Osteoblast (primary cell): ENCODE data around the gene PRM1. TPM values are rescaled to one million over a fixed set of nuclear protein-coding genes. Genes with fewer than 3 reads are reported as not detected.
A peak's percentile ranks its signal among the peaks of the same experiment; 100 is the strongest.

ENCODE experiments used
- DNase-seq: peaks from one replicate; pipeline ENCODE4 v3.0.0; 2011; ENCODE audit warnings: low spot score, mixed read lengths; ENCODE audit not compliant: insufficient read length; ENCODE audit errors: missing footprints
- H2AFZ ChIP-seq: 2 replicates; pipeline ENCODE4 v1.6.0; 2011; ENCODE audit warnings: mild to moderate bottlenecking, low read length
- H3K27ac ChIP-seq: 2 replicates; pipeline ENCODE4 v1.5.1; 2011; ENCODE audit warnings: mild to moderate bottlenecking, low read depth, low read length, moderate library complexity
- H3K27me3 ChIP-seq: 2 replicates; pipeline ENCODE4 v1.6.0; 2012; ENCODE audit warnings: mild to moderate bottlenecking, control low read depth, inconsistent platforms, low read length, moderate library complexity; ENCODE audit not compliant: insufficient read depth
- H3K36me3 ChIP-seq: 2 replicates; pipeline ENCODE4 v1.5.1; 2011; ENCODE audit warnings: mild to moderate bottlenecking, low read length, control low read depth, moderate library complexity; ENCODE audit not compliant: insufficient read depth
- H3K4me1 ChIP-seq: 2 replicates; pipeline ENCODE4 v1.5.1; 2011; ENCODE audit warnings: mild to moderate bottlenecking, low read length, control low read depth, moderate library complexity; ENCODE audit not compliant: insufficient read depth
- H3K4me2 ChIP-seq: 2 replicates; pipeline ENCODE4 v1.6.0; 2011; ENCODE audit warnings: mild to moderate bottlenecking, low read length; ENCODE audit not compliant: insufficient read depth
- H3K4me3 ChIP-seq: fragments of 200-600 bp; sonication (generic); 3 replicates; pipeline ENCODE4 v1.5.1; 2012; ENCODE audit warnings: mild to moderate bottlenecking, low read length, inconsistent platforms; ENCODE audit not compliant: insufficient read depth
- H3K79me2 ChIP-seq: 2 replicates; pipeline ENCODE4 v1.6.0; 2012; ENCODE audit warnings: mild to moderate bottlenecking, low read length, control low read depth, inconsistent platforms; ENCODE audit not compliant: insufficient read depth
- H3K9me3 ChIP-seq: 2 replicates; pipeline ENCODE4 v1.5.1; 2011; ENCODE audit warnings: low read depth, low read length, control low read depth
- H4K20me1 ChIP-seq: 2 replicates; pipeline ENCODE4 v1.6.0; 2012; ENCODE audit warnings: mild to moderate bottlenecking, low read length, control low read depth; ENCODE audit not compliant: insufficient read depth
- CTCF ChIP-seq: IDR thresholded peaks from 2 replicates; pipeline ENCODE4 v1.5.1; 2011; ENCODE audit warnings: mild to moderate bottlenecking, low read depth, low read length, moderate library complexity; ENCODE audit errors: extremely low read depth
- total RNA-seq: library from RNA; depleted of rRNA; stranded (reverse); fragments of >200 nt; gene quantifications from 2 replicates; pipeline ENCODE4 v1.2.3, GENCODE V29; 2012

The PRM1 gene
- total RNA-seq, 1 donor, result not detected

- H3K4me3 ChIP-seq, result no peak overlapping the region
- H3K79me2 ChIP-seq, result no peaks in the 10 kb centered on the region
- no peak overlapping the region for H3K4me2 ChIP-seq
- H3K36me3 ChIP-seq, result no peaks in the 10 kb centered on the region
- H3K27ac ChIP-seq, result no peak overlapping the region
- peak overlapping the region; percentile 54 for H2AFZ ChIP-seq
- H3K4me1 ChIP-seq, result peaks cover 27% of the 10 kb centered on the region
- H3K9me3 ChIP-seq, result no peaks in the 10 kb centered on the region
- TF ChIP-seq CTCF, result no peak
- H3K27me3 ChIP-seq, result no peaks in the 10 kb centered on the region
- DNase-seq, result no peak
- H4K20me1 ChIP-seq, result no peaks in the 10 kb centered on the region
These were observed 45.1 kb upstream of the PRM1 start for GRCh38 chr16:11326084-11326736.

- Histone ChIP-seq H3K9me3 (no peaks in the 10 kb centered on the region), H3K36me3 (no peaks in the 10 kb centered on the region), H2AFZ (peak overlapping the region; percentile 54), H3K27me3 (no peaks in the 10 kb centered on the region), H3K79me2 (no peaks in the 10 kb centered on the region), H3K4me1 (peaks cover 25% of the 10 kb centered on the region), H4K20me1 (no peaks in the 10 kb centered on the region), H3K4me3 (no peak overlapping the region), H3K4me2 (no peak overlapping the region), H3K27ac (no peak overlapping the region)
- no peak for DNase-seq
- no peak for TF ChIP-seq CTCF
These were observed 44.4 kb upstream of the PRM1 start for GRCh38 chr16:11325404-11326083.

- Histone ChIP-seq H2AFZ (no peak overlapping the region), H3K27me3 (no peaks in the 10 kb centered on the region), H3K4me3 (no peak overlapping the region), H3K9me3 (no peaks in the 10 kb centered on the region), H3K4me2 (no peak overlapping the region), H3K79me2 (no peaks in the 10 kb centered on the region), H4K20me1 (no peaks in the 10 kb centered on the region), H3K27ac (no peak overlapping the region), H3K36me3 (no peaks in the 10 kb centered on the region), H3K4me1 (peaks cover 16% of the 10 kb centered on the region)
- no peak for TF ChIP-seq CTCF
- DNase-seq, result no peak
These were observed 42.6 kb upstream of the PRM1 start for GRCh38 chr16:11323551-11324336.

- H2AFZ ChIP-seq, result no peak overlapping the region
- H3K4me3 ChIP-seq, result no peak overlapping the region
- no peak overlapping the region for H3K27ac ChIP-seq
- no peak overlapping the region for H3K4me2 ChIP-seq
- H4K20me1 ChIP-seq, result no peaks in the 10 kb centered on the region
- no peaks in the 10 kb centered on the region for H3K9me3 ChIP-seq
- H3K27me3 ChIP-seq, result no peaks in the 10 kb centered on the region
- no peaks in the 10 kb centered on the region for H3K79me2 ChIP-seq
- DNase-seq, result no peak
- H3K4me1 ChIP-seq, result peaks cover 7% of the 10 kb centered on the region
- H3K36me3 ChIP-seq, result no peaks in the 10 kb centered on the region
- TF ChIP-seq CTCF, result no peak
These were observed 41.7 kb upstream of the PRM1 start for GRCh38 chr16:11322823-11323222.
